K562 (cell line): Measurements from ENCODE around the gene ALG9. TPM values are rescaled to one million over a fixed set of nuclear protein-coding genes. Genes with fewer than 3 reads are reported as not detected.

Source experiments
- ASH1L ChIP-seq: fragments of 450-650 bp; IDR thresholded peaks from 2 replicates; pipeline ENCODE4 v1.6.1; 2018; ENCODE audit warnings: borderline replicate concordance, mild to moderate bottlenecking, low read depth; ENCODE audit not compliant: partially characterized antibody
- CBX3 ChIP-seq, 2 experiments: IDR thresholded peaks; 1 replicate in 1 of 2; 2 replicates in 1 of 2; pipeline ENCODE4 v1.6.1; 2012; ENCODE audit warnings: inconsistent platforms in 2 of 2, low read length in 2 of 2, borderline replicate concordance in 1 of 2, control low read depth in 1 of 2
- ESRRA ChIP-seq: fragments of 450-650 bp; IDR thresholded peaks from 2 replicates; pipeline ENCODE4 v1.6.1; 2014; ENCODE audit warnings: low read depth, mild to moderate bottlenecking, moderate library complexity, borderline replicate concordance
- FOXK2 ChIP-seq, 2 experiments: fragments of 450-650 bp; IDR thresholded peaks in 1 of 2; conservative IDR thresholded peaks in 1 of 2; 2 replicates each; pipeline ENCODE4 v1.6.1; 2016; ENCODE audit warnings: low read depth in 2 of 2, mild to moderate bottlenecking in 1 of 2
- GABPB2 ChIP-seq: fragments of 250-450 bp; sonication (Bioruptor Pico); conservative IDR thresholded peaks from 2 replicates; pipeline ENCODE4 v1.5.1; 2021; ENCODE audit warnings: mild to moderate bottlenecking
- HDAC6 ChIP-seq: IDR thresholded peaks from 2 replicates; pipeline ENCODE4 v1.6.1; 2012; ENCODE audit warnings: low read depth, mild to moderate bottlenecking, control low read depth, inconsistent platforms, low read length, moderate library complexity
- HNRNPH1 ChIP-seq: fragments of 200-400 bp; formaldehyde crosslinking; optimal IDR thresholded peaks from 2 replicates; pipeline ENCODE3; 2017; ENCODE audit warnings: low read depth, mild to moderate bottlenecking, low read length, moderate library complexity
- POLR3G ChIP-seq: IDR thresholded peaks from 2 replicates; pipeline ENCODE4 v1.6.1; 2011; ENCODE audit not compliant: insufficient read length, insufficient replicate concordance; ENCODE audit errors: extremely low read depth
- RBM15 ChIP-seq: fragments of 200-400 bp; formaldehyde crosslinking; IDR thresholded peaks from 2 replicates; pipeline ENCODE4 v1.6.1; 2018; ENCODE audit warnings: mild to moderate bottlenecking, low read length, moderate library complexity; ENCODE audit not compliant: insufficient read depth
- RFX1 ChIP-seq: fragments of 450-650 bp; IDR thresholded peaks from 2 replicates; pipeline ENCODE4 v1.6.1; 2016; ENCODE audit warnings: mild to moderate bottlenecking, moderate library complexity
- SP2 ChIP-seq: IDR thresholded peaks from 2 replicates; pipeline ENCODE4 v1.6.1; 2011; ENCODE audit warnings: mild to moderate bottlenecking, low read depth, low read length, moderate library complexity; ENCODE audit not compliant: poor library complexity, severe bottlenecking; ENCODE audit errors: extremely low read depth
- SRSF3 ChIP-seq: fragments of 200-400 bp; formaldehyde crosslinking; IDR thresholded peaks from 2 replicates; pipeline ENCODE4 v1.6.1; 2016; ENCODE audit warnings: mild to moderate bottlenecking, low read length, moderate library complexity; ENCODE audit not compliant: insufficient read depth
- TAF15 ChIP-seq: fragments of 200-400 bp; formaldehyde crosslinking; IDR thresholded peaks from 2 replicates; pipeline ENCODE4 v1.6.1; 2017; ENCODE audit warnings: mild to moderate bottlenecking, low read depth, low read length, moderate library complexity
- TCFL5 ChIP-seq: fragments of 250-450 bp; sonication (Bioruptor Pico); conservative IDR thresholded peaks from 2 replicates; pipeline ENCODE4 v1.6.1; 2021; ENCODE audit warnings: mild to moderate bottlenecking, moderate library complexity, matching md5 sums
- XRCC3 ChIP-seq: fragments of 450-650 bp; IDR thresholded peaks from 2 replicates; pipeline ENCODE4 v1.6.1; 2017; ENCODE audit warnings: mild to moderate bottlenecking, moderate library complexity
- YY1 ChIP-seq, 3 experiments: IDR thresholded peaks; 2 replicates each; pipeline ENCODE4 v1.6.1; 2011; ENCODE audit warnings: low read length in 2 of 3, mild to moderate bottlenecking in 2 of 3, moderate library complexity in 2 of 3, borderline replicate concordance in 1 of 3, control low read depth in 1 of 3, low read depth in 1 of 3; ENCODE audit not compliant: insufficient read depth in 3 of 3, insufficient replicate concordance in 2 of 3, control insufficient read depth in 1 of 3, insufficient read length in 1 of 3; ENCODE audit errors: extremely low read depth in 1 of 3
- ZNF224 ChIP-seq: sonication (generic); formaldehyde crosslinking; IDR thresholded peaks from 2 replicates; pipeline ENCODE4 v1.8.0; 2022; ENCODE audit warnings: mild to moderate bottlenecking, missing genetic modification reagents
- ZNF436 ChIP-seq: fragments of 250-450, 450-650 bp; sonication (Bioruptor Pico); formaldehyde crosslinking; IDR thresholded peaks from 2 replicates; pipeline ENCODE4 v1.7.0; 2020; ENCODE audit warnings: mild to moderate bottlenecking
- ZNF445 ChIP-seq: fragments of 250-450 bp; sonication (Bioruptor Pico); IDR thresholded peaks from 2 replicates; pipeline ENCODE4 v1.4.0; 2020; ENCODE audit warnings: low read depth, mild to moderate bottlenecking, moderate library complexity
- ZNF717 ChIP-seq: fragments of 250-450 bp; sonication (Bioruptor Pico); IDR thresholded peaks from 2 replicates; pipeline ENCODE4 v1.5.0; 2021
- ZNF766 ChIP-seq: fragments of 200-800 bp; sonication (Bioruptor generic); conservative IDR thresholded peaks from 2 replicates; pipeline ENCODE4 v1.6.1; 2016; ENCODE audit warnings: missing genetic modification characterization, missing compliant biosample characterization
- polyA plus RNA-seq, 8 experiments: library from polyadenylated mRNA; depleted of rRNA in 4 of 8; stranded (reverse) in 5 of 8; unstranded in 3 of 8; fragments of >200 nt; fragmentation: Nextera tagmentation in 2 of 8; fragmentation: Illumina TruSeq in 1 of 8; extraction: Ambion mirVana in 2 of 8; extraction: Trizol in 1 of 8; gene quantifications; 2 replicates each; pipeline versions ENCODE4 v1.2.1 to v1.2.3, GENCODE V29; 2011 to 2014; ENCODE audit warnings: inconsistent platforms in 1 of 8, missing spikeins in 1 of 8
- total RNA-seq, 7 experiments: library from RNA; depleted of rRNA in 6 of 7; stranded (reverse); fragments of >200 nt in 6 of 7; fragmentation: Illumina TruSeq in 2 of 7; extraction: Trizol in 2 of 7; gene quantifications; 2 replicates each; pipeline versions ENCODE4 v1.2.1 to v1.2.3, GENCODE V29; 2011 to 2021; ENCODE audit warnings: low replicate concordance in 1 of 7
- TF ChIP-seq, protein P1 (sequence below), 2 experiments: fragments of 450-650 bp; IDR thresholded peaks; 2 replicates each; pipeline ENCODE4 v1.6.1; 2018; ENCODE audit warnings: mild to moderate bottlenecking in 2 of 2, low read depth in 1 of 2; ENCODE audit not compliant: partially characterized antibody in 2 of 2
- TF ChIP-seq, protein P2 (sequence below): fragments of 450-650 bp; IDR thresholded peaks from 2 replicates; pipeline ENCODE4 v1.6.1; 2016; ENCODE audit warnings: low read depth, mild to moderate bottlenecking, moderate library complexity

Gene ALG9
- total and polyA plus RNA-seq, 9 of the 15 experiments (the other 6 are each of a cell fraction or from before 2014, with no cell fraction given): 11.5 to 40.5 (median 24.9) TPM

DNA sequence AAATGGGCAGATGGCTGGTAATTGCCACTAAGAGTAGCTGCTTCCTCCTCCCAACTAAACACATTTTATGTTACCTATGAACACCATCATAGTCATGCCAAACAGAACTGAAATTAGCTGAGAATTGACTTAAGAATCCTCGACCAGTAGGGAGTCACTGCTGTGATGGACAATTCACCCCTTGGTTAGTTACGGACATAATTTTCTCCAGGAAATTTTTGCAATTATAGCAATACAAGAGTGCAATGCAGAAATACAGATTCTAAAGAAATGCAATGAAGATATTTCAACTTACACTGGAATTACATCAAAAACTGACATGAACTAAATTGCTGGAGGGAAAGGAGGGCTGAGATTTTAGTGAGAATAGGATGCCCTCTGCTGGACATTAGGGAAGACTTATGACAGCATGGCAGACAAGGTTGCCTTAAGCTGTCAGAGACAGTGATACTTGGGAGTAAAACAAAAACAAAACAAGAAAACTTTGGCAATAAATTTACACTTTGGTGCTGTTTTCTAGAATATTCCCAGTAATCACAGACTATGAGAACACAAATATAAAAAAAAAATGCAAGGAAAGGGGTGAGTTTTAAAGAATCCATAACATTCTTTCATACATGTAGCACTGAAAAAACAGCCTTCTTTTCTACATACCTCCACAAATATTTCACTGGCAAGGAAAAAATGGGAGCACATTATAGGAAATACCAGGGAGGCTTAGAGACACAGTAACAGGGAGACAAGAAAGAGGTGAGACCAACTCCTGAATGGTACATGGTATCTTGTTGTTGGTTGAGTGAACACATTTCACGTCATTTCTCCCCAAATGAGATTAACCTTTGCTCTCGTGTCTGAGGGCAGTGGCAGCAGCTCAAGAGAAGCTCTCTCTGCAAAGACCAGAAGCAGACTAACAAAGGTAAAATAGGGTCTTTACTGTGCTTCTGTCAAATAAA lies 94.0 kb downstream of the ALG9 start (continued):
- TF ChIP-seq RFX1: no peak
- TF ChIP-seq CBX3 (IDR thresholded peaks at IDR 0.05; ENCODE audit: borderline replicate concordance in 1 of 2, low read length in 2 of 2): no peak
- TF ChIP-seq FOXK2 (conservative IDR thresholded peaks at IDR 0.05 in 1 of 2, IDR thresholded peaks at IDR 0.05 in 1 of 2; ENCODE audit: low read depth in 2 of 2): no peak
- TF ChIP-seq SRSF3: no peak
- no peak for TF ChIP-seq RBM15
- TF ChIP-seq, protein P1, sequence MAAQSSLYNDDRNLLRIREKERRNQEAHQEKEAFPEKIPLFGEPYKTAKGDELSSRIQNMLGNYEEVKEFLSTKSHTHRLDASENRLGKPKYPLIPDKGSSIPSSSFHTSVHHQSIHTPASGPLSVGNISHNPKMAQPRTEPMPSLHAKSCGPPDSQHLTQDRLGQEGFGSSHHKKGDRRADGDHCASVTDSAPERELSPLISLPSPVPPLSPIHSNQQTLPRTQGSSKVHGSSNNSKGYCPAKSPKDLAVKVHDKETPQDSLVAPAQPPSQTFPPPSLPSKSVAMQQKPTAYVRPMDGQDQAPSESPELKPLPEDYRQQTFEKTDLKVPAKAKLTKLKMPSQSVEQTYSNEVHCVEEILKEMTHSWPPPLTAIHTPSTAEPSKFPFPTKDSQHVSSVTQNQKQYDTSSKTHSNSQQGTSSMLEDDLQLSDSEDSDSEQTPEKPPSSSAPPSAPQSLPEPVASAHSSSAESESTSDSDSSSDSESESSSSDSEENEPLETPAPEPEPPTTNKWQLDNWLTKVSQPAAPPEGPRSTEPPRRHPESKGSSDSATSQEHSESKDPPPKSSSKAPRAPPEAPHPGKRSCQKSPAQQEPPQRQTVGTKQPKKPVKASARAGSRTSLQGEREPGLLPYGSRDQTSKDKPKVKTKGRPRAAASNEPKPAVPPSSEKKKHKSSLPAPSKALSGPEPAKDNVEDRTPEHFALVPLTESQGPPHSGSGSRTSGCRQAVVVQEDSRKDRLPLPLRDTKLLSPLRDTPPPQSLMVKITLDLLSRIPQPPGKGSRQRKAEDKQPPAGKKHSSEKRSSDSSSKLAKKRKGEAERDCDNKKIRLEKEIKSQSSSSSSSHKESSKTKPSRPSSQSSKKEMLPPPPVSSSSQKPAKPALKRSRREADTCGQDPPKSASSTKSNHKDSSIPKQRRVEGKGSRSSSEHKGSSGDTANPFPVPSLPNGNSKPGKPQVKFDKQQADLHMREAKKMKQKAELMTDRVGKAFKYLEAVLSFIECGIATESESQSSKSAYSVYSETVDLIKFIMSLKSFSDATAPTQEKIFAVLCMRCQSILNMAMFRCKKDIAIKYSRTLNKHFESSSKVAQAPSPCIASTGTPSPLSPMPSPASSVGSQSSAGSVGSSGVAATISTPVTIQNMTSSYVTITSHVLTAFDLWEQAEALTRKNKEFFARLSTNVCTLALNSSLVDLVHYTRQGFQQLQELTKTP (IDR thresholded peaks at IDR 0.05; ENCODE audit: low read depth in 1 of 2, partially characterized antibody in 2 of 2): no peak
- TF ChIP-seq ZNF436: no peak
- no peak for TF ChIP-seq POLR3G
- no peak for TF ChIP-seq HDAC6
- TF ChIP-seq TAF15: no peak
- no peak for TF ChIP-seq SP2
- TF ChIP-seq YY1 (IDR thresholded peaks at IDR 0.05; ENCODE audit: borderline replicate concordance in 1 of 3, control insufficient read depth in 1 of 3, extremely low read depth in 1 of 3, insufficient read depth in 3 of 3, insufficient read length in 1 of 3, insufficient replicate concordance in 2 of 3, low read depth in 1 of 3, low read length in 2 of 3): no peak
- TF ChIP-seq ZNF766 (CRISPR knock-in tag): no peak
- TF ChIP-seq ZNF717 (CRISPR knock-in tag): no peak
- TF ChIP-seq, protein P2, sequence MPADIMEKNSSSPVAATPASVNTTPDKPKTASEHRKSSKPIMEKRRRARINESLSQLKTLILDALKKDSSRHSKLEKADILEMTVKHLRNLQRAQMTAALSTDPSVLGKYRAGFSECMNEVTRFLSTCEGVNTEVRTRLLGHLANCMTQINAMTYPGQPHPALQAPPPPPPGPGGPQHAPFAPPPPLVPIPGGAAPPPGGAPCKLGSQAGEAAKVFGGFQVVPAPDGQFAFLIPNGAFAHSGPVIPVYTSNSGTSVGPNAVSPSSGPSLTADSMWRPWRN: no peak
- TF ChIP-seq TCFL5 (CRISPR knock-in tag): no peak
- TF ChIP-seq ZNF224 (CRISPR knock-in tag): no peak
- TF ChIP-seq ESRRA: no peak
- no peak for TF ChIP-seq HNRNPH1
- no peak for TF ChIP-seq GABPB2 (CRISPR knock-in tag)
- TF ChIP-seq ZNF445: no peak
- TF ChIP-seq ASH1L: no peak
- TF ChIP-seq XRCC3: no peak
